Stimulated activated CD4-positive, alpha-beta T cell treated with anti-CD3 and anti-CD28 coated beads, Interleukin-12 subunit alpha, Interleukin-12 subunit beta, amount 100 ng/mL, for 24 hours (primary cell): ENCODE results near the gene ZNF133.

Source experiments
- DNase-seq, 2 experiments: peaks; one replicate each; pipeline ENCODE4 v3.0.0-alpha.2; 2020; ENCODE audit warnings: low read depth in 2 of 2

The ZNF133 gene

GRCh38 chr20:18361678-18362077, 73.4 kb downstream of the ZNF133 start:
- no peak for DNase-seq

GRCh38 chr20:18362916-18363315, 74.6 kb downstream of the ZNF133 start:
- no peak for DNase-seq

- no peak for DNase-seq
These were observed 75.4 kb downstream of the ZNF133 start for GRCh38 chr20:18363708-18364107.

GRCh38 chr20:18364768-18365167, 76.4 kb downstream of the ZNF133 start:
- DNase-seq = no peak
